HG03520 (cell line): ENCODE measurements around the gene DUSP14.

Experiments
- ATAC-seq: cut with Tn5 transposase; IDR thresholded peaks from one replicate; pipeline ENCODE4 v1.9.1; 2021; ENCODE audit warnings: mild to moderate bottlenecking, moderate library complexity; ENCODE audit not compliant: unreplicated experiment

DUSP14 gene

DNA sequence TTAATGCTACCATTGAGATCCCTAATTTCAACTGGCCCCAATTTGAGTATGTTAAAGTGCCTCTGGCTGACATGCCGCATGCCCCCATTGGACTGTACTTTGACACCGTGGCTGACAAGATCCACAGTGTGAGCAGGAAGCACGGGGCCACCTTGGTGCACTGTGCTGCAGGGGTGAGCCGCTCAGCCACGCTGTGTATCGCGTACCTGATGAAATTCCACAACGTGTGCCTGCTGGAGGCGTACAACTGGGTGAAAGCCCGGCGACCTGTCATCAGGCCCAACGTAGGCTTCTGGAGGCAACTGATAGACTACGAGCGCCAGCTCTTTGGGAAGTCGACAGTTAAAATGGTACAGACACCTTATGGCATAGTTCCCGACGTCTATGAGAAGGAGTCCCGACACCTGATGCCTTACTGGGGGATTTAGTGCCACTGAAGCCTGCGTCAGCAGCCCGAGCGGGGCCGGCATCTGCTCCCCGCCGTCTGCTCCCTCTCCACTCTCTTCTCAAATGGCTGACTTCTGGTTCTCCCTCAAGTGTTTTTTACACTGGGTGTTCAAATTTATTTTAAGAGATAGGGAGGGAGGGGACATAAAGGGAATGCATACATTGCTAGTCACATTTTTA, 22.9 kb downstream of the DUSP14 start:
- ATAC-seq = no peak

DNA sequence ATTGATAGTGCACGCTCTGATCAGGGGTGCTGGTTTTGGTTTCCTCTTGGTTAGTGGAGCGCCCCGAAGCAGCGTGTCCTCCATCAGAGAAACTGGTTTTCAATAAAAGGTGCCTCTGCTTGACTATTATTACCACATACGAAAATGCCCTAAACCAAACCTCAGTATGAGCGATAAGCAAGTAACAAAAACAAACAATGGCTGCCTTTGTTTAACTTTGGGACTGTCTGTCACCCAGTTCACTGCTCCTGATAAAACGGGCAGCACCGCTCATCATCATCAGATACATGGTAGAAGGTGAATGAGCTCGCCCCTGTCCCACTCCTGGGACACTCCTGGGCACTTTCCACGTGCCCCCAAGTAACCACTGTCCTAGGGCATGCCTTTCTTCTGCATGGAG, 24.0 kb downstream of the DUSP14 start:
- no peak for ATAC-seq

DNA sequence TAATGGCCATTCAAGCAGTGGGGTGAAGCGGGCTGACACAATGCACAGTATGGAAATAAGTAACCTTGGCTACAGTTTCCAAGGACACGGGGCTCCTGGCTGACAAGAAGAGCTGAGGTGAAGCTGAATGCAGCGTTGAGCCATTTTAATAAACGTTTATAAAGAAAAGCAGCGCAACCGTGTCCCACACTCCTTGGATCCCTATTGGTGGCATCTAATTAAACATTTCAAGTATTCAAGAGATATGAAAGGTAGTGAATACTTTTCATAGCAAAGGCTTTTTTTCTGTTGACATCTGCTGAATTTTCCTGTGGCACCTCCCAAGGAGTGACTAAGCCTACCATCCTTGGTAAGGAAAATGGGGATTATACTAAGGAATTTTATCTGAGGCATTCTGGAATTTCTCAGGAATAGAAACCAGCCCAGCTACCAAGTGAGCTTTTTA, 26.5 kb downstream of the DUSP14 start:
- no peak for ATAC-seq

DNA sequence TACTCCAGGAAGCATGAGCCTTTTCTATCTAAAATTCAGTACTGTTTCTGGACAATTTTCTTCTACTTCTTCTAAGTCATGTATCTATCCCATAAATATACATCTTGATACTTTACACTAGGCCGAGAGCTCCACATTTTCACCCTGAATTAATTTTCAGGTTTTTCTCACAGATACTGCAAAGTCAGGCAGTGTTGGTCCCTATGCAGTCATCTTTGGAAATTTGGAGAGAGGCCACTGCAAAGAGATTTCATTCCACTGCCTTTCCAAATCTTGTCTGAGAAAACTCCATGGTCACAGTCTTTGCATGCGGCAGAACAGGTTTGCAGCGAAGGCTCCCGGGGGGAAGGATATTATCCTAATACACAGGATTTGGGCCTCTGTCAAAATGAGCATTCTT, 28.2 kb downstream of the DUSP14 start:
- ATAC-seq = no peak

DNA sequence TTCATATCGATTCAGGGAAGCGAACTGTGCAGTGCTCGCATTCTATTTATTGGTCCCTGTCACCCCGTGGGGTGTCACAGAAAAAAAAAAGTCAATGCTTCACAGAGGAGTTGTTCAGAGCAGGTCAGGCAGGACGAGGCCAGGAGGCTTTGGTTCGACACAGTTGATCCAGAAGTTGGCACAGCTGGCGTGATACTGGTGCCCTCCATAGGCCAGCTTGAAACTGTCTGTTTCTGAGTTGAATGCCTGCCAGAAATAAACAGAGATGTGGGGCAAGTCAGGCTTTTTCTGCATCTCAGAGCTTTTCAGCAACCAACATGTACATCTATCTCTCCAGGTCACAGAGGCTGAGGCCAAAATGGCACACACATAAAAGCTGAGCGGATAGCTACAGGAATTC, 29.1 kb downstream of the DUSP14 start:
- no peak for ATAC-seq

DNA sequence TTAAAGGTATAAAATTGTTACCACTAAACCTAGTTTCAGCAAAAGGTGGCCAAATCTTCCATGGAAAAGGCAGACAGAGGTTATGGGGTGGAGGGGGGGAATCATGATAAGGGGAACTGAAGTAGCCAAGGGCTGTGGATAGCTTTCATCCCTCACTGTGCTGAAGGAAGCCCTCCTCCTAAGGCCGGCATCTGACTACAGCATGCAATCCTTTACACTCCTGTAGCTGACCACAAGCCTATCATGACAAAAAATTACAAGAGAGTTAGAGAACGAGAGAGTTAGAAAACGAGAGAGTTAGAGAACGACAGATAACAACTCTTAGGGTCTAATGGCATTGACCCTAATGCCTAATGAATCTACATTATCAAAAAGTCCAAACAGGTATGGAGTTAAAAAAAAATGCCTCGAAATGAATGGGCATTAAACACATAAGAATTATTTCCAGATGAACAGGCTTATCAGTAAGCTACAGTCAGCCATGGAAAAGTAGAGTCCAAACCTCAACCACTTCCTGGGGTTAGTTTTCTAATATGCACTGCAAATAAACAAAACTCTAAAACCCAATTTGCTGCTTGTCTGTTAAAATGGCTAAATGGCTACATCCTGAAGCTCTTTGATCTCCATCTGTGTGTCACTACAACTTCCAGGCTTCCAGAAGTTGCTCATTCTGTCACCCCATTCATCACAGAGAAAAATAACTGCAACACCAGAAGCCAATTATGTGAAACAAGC, 29.7 kb downstream of the DUSP14 start:
- ATAC-seq = no peak

DNA sequence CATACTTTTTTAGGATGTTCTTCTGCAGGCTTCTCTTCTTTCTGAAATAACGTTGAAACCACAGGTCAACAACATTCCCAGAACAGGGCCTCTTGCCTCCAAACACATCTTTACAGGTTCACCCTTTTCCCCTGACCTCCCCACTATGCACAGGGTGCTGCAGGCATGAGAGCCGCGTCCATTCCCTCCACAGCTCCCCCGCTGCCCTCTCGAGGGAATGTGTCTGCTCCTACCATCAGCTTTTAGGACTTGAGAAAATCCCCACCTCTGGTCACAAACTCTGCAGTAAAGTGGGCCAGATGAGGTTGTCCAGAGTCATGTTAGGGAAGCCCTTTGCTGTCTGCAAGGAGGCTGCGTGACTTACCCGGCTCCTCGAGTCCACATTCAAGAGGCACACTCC, 30.5 kb downstream of the DUSP14 start:
- no peak for ATAC-seq

DNA sequence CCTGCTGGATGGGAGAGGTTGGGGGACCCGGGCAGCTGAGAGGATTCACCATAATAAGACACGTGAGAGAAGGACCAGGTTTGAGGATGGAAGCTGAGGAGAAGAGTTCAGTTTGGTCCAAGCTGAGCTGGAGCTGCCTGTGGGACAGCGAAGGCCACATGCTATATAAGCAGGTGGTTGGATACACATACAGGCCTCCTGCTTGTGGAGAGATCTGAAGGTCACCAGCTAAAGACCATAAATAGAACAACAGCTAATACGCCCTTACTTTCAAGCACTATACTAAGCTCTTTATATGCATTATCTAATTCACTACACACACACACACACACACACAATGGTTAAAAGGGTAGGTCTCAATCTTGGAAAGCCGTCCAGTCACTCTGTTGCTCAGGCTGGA, 32.1 kb downstream of the DUSP14 start:
- ATAC-seq = no peak

DNA sequence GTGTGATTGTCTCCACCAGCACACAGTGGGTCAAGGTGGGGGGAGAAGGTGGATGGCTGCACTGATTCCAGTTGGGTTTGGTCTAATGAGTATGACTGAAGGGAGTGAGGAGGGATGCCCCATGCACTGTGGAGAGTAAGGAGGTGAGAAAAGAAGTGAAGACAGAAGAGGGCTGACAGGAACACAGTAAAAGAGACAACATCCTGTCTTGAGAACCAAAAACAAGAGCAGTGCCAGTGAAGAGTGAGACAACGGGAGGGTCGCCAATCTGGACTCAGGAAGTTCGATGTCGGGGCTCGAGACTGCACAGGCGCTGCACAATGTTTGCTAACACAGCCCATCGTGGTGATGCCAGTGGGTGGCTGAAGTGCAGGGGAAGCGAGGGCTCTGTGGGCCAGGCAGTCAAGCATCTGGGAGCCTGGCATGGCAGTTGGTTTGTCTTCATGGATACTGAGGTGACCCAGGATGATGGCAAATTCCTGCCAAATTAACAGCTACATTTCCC, 34.1 kb downstream of the DUSP14 start:
- no peak for ATAC-seq

DNA sequence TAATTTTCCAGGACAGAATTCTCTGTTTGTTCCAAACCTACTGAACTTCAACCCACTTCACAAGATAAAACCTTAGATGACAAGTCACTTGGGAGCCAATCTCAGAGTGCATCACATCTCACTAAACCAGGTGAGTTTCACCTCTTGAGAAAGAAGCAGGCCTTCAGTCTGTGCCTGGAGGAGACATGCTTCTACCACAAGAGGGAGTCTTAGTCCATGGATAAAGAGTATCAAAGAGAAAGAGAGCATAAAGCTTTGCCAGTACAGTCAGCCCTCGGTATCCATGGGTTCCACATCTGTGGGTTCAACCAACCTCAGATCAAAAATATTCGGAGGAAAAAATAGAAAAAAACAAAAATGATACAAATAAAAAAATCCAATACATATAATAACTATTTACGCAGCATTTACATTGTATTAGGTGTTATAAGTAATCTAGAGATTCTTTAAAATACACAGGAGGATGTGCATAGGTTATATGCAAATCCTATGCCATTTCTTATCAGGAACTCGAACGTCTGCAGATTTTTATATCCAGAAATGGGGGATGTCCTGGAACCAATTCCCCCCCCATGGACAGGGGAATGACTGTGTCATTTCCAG, 37.7 kb downstream of the DUSP14 start:
- ATAC-seq = no peak

DNA sequence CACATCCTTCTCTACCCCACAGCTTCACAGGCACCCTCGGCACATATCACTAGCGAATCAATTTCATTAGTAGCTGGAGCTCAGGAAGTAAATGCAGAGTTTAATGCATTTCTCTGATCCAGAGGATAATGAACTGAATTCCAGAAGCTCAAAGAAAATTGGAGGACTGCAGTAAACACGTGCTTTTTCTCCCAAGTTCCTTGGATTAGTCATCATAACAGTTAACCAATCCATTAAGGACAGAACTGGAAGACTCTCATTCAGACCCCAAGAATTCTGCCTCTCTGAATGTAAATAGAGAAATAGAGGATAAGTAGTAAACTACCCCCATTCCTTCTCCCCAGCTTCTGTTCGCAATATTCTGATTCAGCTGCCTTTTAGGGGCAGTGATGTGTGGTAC, 40.7 kb downstream of the DUSP14 start:
- ATAC-seq = no peak

DNA sequence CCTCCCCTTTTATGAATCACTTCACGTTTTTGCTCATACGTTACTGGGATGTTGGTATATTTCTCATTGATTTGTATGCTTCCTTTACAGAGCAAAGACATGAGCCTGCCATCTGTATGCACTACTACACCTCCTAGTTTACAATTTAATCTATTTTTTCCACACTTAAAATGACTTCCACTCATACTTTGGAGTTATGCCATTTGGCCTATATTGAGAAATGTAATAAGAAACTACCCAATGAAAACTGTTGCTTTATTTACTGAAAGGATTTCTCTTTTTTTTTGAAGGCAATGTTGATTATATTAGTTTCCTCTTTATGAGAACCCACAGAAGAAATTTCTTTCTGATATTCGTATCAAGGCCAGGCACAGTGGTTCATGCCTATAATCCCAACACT, 43.1 kb downstream of the DUSP14 start:
- no peak for ATAC-seq

DNA sequence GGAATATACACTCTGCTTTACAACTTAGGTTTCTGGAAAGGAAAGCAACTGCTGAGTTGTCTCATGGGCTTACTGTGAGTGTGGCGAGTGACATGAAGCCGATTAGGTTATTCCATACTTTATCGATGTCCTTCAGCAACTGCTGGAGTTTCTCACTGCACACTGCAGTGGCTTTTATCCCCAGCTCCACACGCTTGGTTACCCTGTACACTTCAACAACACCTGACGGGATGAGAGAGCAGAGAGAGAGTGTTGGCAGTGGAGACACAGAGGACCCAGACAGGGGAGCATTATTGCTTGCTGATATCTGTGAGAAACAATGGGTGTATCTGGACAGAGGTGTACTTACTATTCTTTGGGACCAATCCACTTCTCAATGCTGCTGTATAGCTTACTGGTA, 46.2 kb downstream of the DUSP14 start:
- no peak for ATAC-seq

DNA sequence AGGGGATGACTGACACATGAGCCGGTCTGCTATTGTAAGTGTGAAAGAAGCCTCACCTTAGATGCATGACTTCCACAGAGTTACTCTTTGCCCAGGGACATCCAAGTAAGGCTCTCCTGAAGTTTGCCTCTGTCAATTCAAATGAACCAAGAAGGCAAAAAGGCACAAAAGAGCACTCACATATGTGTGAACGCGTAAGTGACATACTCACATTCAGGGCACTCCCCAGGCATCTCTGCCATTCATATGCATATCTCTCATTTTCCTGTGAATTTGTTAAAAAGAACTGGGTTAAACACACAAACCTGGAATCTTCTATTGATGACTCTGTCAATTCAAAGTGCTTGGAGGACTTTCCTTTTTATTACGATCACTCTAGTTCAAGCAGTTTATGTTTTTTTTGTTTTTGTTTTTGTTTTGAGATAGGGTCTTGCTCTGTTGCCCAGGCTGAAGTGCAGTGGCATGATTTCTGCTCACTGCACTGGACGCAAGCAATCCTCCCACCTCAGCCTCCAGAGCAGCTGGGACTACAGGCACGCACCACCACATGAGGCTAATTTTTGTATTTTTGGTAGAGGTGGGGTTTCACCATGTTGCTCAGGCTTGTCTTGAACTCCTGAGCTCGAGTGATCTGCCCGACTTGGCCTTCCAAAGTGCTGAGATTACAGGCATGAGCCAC, 49.4 kb downstream of the DUSP14 start:
- ATAC-seq = no peak

DNA sequence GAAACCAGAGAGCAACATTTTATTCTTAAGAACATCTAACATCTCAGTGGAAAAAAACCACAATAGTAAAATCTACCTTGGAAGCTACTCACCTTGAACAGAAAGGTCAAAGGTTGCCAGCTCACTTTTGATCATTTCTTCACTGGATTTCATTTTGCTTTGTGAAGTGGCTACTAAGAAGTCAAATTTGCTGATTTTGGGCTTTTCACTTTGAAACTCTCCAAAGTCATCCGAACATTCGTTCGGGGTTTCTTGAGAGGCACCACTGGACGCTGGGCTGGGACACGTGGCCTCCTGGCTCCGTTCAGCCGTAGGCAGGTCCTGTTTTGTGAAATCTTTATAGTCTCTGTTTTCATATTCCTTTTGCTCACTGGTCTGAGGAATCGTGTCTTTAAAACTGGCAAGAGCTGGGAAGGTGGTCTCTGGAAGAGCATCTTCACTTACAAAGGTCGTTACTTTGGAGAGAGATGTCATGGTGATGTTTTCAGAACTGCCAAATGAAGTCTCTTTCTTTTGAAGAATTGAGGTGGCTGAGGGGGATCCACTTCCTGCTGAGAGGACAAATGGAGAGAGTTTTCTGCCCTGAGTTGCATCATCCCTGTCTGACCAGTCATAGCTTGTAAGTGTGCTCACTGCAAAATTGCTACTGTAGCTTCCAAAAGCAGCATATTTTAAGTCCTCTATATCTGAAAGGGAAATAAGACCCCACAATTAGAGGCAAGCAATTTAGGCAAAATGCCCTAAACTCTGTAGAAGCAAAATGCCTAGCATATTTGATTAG, 52.4 kb downstream of the DUSP14 start:
- ATAC-seq = no peak

DNA sequence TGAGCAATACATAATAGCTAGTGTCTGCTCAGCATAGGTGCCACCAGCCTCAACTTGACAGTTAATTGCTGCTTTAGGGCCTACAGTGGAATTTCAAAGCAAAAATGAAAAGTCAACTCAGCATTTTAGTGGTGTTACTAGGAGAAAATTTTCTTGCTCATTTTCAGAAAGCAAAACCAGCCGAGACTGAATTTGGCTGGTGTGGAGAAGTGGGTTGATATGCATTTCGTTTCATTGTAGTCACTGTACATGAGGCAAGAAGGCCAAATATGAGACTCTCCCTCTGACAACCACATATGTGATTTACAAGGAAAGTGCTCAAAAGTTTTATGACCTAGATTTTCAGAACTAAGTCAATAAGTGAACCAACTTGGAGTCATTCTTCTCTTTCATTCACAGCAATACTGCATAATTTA, 54.0 kb downstream of the DUSP14 start:
- ATAC-seq = no peak

DNA sequence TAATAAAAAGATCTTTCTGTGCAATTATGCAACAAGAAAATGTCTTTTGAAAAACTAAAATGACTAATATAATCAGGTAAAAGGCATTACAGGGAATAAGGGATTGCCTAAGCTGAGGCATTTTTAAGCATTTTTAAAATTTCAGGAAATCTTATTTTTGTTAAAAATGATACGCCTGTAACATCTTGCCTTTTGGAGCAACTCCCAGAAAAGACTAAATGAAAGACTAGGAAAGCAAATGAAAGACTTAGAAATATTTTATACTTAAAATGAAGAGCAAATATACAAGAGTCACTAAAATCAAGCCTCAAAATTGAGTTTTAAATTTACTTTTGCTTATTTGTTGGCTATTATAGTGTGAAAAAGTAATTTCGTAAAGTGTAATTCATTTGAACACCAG, 55.8 kb downstream of the DUSP14 start:
- ATAC-seq = no peak

DNA sequence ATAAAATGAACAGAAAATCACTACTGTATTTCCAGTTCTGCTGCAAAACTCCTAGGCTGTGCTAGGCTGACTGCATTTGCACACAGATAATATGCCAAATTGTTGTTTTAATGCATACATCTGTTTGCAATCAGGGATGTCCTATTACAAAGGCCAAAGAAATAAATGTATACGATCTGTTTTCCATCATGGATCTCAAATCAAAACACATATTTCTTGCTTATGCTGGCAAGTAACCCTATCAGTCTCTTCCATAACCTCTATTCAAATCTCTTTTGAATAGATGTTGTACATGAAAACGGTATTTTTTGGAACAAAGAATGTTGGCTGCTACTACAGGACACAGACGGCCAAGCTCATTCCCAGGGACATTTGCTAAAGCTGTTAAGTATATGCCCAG, 56.6 kb downstream of the DUSP14 start:
- no peak for ATAC-seq

DNA sequence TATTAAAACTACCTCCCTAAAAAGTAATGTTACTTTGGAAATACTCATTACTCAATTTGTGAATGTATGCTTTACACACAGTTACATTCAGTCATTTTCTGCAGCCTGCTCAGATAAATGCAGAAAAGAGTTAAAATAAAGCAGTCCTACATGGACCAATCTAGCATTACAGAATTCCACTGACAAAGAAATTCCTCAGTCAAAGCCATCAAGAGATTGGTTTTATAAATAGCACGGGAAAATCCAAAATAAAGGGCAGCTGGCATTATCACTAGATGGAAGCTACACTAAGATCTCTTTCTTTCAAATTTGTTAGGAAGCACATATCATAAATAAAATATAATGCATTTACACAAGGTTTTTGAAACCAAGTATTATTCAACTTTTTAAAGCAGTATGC, 58.3 kb downstream of the DUSP14 start:
- no peak for ATAC-seq

DNA sequence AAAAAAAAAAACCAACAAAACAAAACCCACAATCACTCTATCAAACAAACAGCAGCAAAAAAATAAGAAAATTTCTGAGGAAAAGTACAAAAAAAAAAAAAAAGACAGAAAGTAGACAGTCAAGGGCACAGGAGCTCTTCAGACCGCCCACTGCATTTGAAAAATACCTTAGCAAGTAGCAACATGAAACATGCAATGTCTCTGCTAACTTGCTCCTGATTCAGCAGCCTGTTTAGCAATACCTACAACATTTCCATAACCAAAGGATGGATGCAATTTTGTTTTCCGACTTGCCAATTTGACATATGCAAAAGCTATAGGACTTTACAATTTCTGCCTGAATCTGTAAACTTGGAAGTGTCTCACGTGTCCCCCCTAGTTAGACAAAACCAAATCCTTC, 62.1 kb downstream of the DUSP14 start:
- ATAC-seq = no peak

DNA sequence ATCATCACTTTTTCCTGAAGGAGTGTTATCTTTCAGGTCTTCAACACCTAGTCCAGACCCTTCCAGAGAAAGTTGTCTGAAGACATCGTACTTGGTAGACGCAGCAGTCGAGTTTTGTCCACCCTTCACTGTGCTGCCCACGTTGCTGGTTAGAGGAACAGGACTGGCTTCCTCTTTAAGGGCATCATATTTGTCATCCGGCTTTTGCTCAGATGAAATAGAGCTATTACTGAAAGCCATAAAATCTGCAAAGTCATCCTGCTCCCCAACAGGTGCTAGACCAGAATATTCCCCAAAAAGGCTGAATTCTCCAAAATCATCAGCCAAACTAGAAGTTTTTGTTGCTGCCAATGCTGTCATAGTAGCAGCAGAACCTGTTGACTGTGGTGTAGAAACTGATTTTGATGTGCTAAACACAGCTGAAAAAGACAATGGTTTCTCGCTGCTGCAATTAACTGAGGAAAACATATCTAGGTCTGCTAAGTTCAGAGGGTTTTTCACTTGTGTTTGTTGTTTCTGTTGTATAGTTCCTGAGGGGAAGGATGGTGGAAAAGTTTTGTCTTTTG, 63.8 kb downstream of the DUSP14 start:
- no peak for ATAC-seq
